GM18498 (cell line): Measurements from ENCODE around the gene CLEC18B.
"Not testable (repeated sequence)": the region's sequence is repeated elsewhere in the genome, so short reads cannot be mapped to it uniquely, and the experiment has no call there.

ENCODE experiments used
- ATAC-seq: cut with Tn5 transposase; IDR thresholded peaks from one replicate; pipeline ENCODE4 v1.9.1; 2021; ENCODE audit warnings: mild to moderate bottlenecking, moderate library complexity; ENCODE audit not compliant: unreplicated experiment

The CLEC18B gene

GRCh38 chr16:74446866-74447265, 25.6 kb upstream of the CLEC18B start:
- no peak for ATAC-seq

- ATAC-seq: not testable (repeated sequence)
Measured at GRCh38 chr16:74443624-74444346, 22.5 kb upstream of the CLEC18B start.

- no peak for ATAC-seq
Measured at GRCh38 chr16:74439685-74440084, 18.4 kb upstream of the CLEC18B start.

GRCh38 chr16:74438492-74438979, 17.3 kb upstream of the CLEC18B start:
- ATAC-seq: no peak

- ATAC-seq: no peak
Measured at GRCh38 chr16:74431516-74431915, 10.2 kb upstream of the CLEC18B start.

GRCh38 chr16:74430036-74430712, 8.9 kb upstream of the CLEC18B start:
- not testable (repeated sequence) for ATAC-seq

- not testable (repeated sequence) for ATAC-seq
Measured at GRCh38 chr16:74428493-74428892, 7.2 kb upstream of the CLEC18B start.

GRCh38 chr16:74425751-74426150, 4.5 kb upstream of the CLEC18B start:
- not testable (repeated sequence) for ATAC-seq

GRCh38 chr16:74423721-74424120, 2.4 kb upstream of the CLEC18B start:
- not testable (repeated sequence) for ATAC-seq

GRCh38 chr16:74422086-74422485, 808 bp upstream of the CLEC18B start:
- not testable (repeated sequence) for ATAC-seq

- not testable (repeated sequence) for ATAC-seq
Measured at GRCh38 chr16:74421482-74421785, 156 bp upstream of the CLEC18B start.

- not testable (repeated sequence) for ATAC-seq
Measured at GRCh38 chr16:74419811-74420210, 1.5 kb downstream of the CLEC18B start.

GRCh38 chr16:74417897-74418296, 3.4 kb downstream of the CLEC18B start:
- ATAC-seq: not testable (repeated sequence)

GRCh38 chr16:74413920-74414319, 7.4 kb downstream of the CLEC18B start:
- not testable (repeated sequence) for ATAC-seq

GRCh38 chr16:74413485-74413884, 7.8 kb downstream of the CLEC18B start:
- not testable (repeated sequence) for ATAC-seq

GRCh38 chr16:74412775-74413390, 8.4 kb downstream of the CLEC18B start:
- ATAC-seq: not testable (repeated sequence)

- ATAC-seq: not testable (repeated sequence)
Measured at GRCh38 chr16:74412138-74412774, 9.0 kb downstream of the CLEC18B start.

- ATAC-seq: not testable (repeated sequence)
Measured at GRCh38 chr16:74410981-74411380, 10.3 kb downstream of the CLEC18B start.

GRCh38 chr16:74410057-74410957, 11.0 kb downstream of the CLEC18B start:
- not testable (repeated sequence) for ATAC-seq
